Naive thymus-derived CD4-positive, alpha-beta T cell (primary cell): ENCODE measurements around the gene GORASP1. TPM values are rescaled to one million over a fixed set of nuclear protein-coding genes. Genes with fewer than 3 reads are reported as not detected.
A peak's percentile ranks its signal among the peaks of the same experiment; 100 is the strongest.

ENCODE experiments used
- ATAC-seq: fragments of 150-1000 bp; cut with Tn5 transposase; 2 replicates; pipeline ENCODE4 v1.10.0; 2021; ENCODE audit warnings: mild to moderate bottlenecking, moderate library complexity
- CTCF ChIA-PET: fragments of 350-600 bp; sonication (Branson Sonifier 250); formaldehyde crosslinking; loops from one replicate; lab custom pipeline; 2021; ENCODE audit warnings: antibody characterized with exemption; lab: Charles Lee
- POLR2A ChIA-PET: fragments of 350-600 bp; sonication (Branson Sonifier 250); formaldehyde crosslinking; loops from one replicate; lab custom pipeline; 2021; ENCODE audit warnings: antibody characterized with exemption, inconsistent platforms; lab: Charles Lee
- DNase-seq, 9 donors: peaks; one replicate each; pipeline versions ENCODE4 v3.0.0 to v3.0.0-alpha.2; 2020 to 2022; ENCODE audit warnings: mixed read lengths in 1 of 9
- H3K27ac ChIP-seq: one replicate; pipeline ENCODE4 v1.7.0; 2013; ENCODE audit warnings: mild to moderate bottlenecking, low read depth, low read length, moderate library complexity
- H3K27me3 ChIP-seq, 2 donors: one replicate each; pipeline ENCODE4 v1.7.0; 2013; ENCODE audit warnings: low read length in 2 of 2, mild to moderate bottlenecking in 2 of 2, moderate library complexity in 2 of 2; ENCODE audit not compliant: control insufficient read depth in 2 of 2, insufficient read depth in 2 of 2
- H3K36me3 ChIP-seq, 3 experiments: 1 replicate in 2 of 3; 2 replicates in 1 of 3; pipeline ENCODE4 v1.7.0; 2013; ENCODE audit warnings: low read length in 3 of 3, mild to moderate bottlenecking in 3 of 3, moderate library complexity in 1 of 3; ENCODE audit not compliant: insufficient read depth in 3 of 3, control insufficient read depth in 2 of 3
- H3K4me1 ChIP-seq, 2 donors: one replicate each; pipeline ENCODE4 v1.7.0; 2013; ENCODE audit warnings: low read length in 2 of 2, mild to moderate bottlenecking in 2 of 2, moderate library complexity in 1 of 2; ENCODE audit not compliant: control insufficient read depth in 2 of 2, insufficient read depth in 2 of 2
- H3K4me3 ChIP-seq: 2 replicates; pipeline ENCODE4 v1.7.0; 2013; ENCODE audit warnings: mild to moderate bottlenecking, low read length
- H3K9me3 ChIP-seq, 3 experiments: 1 replicate in 2 of 3; 2 replicates in 1 of 3; pipeline ENCODE4 v1.7.0; 2013; ENCODE audit warnings: low read length in 3 of 3; ENCODE audit not compliant: control insufficient read depth in 2 of 3
- H3K27ac Mint-ChIP-seq, 9 donors: one replicate each; pipeline ENCODE4 v1.8.0; 2020 to 2022; ENCODE audit warnings: mixed read lengths in 9 of 9, mild to moderate bottlenecking in 8 of 9, moderate library complexity in 5 of 9, inconsistent platforms in 2 of 9
- H3K27me3 Mint-ChIP-seq, 5 donors: one replicate each; pipeline ENCODE4 v1.8.0; 2021 to 2022; ENCODE audit warnings: mixed read lengths in 5 of 5, mild to moderate bottlenecking in 1 of 5
- H3K36me3 Mint-ChIP-seq, 5 donors: one replicate each; pipeline ENCODE4 v1.8.0; 2020 to 2022; ENCODE audit warnings: mixed read lengths in 5 of 5, mild to moderate bottlenecking in 3 of 5, inconsistent platforms in 1 of 5
- H3K4me1 Mint-ChIP-seq, 7 donors: one replicate each; pipeline ENCODE4 v1.8.0; 2020 to 2022; ENCODE audit warnings: mixed read lengths in 7 of 7, mild to moderate bottlenecking in 3 of 7, inconsistent platforms in 1 of 7
- H3K4me3 Mint-ChIP-seq, 10 donors: one replicate each; pipeline ENCODE4 v1.8.0; 2020 to 2022; ENCODE audit warnings: mild to moderate bottlenecking in 10 of 10, mixed read lengths in 10 of 10, moderate library complexity in 6 of 10, inconsistent platforms in 2 of 10
- H3K9me3 Mint-ChIP-seq, 11 donors: one replicate each; pipeline ENCODE4 v1.8.0; 2020 to 2022; ENCODE audit warnings: mixed read lengths in 11 of 11, mild to moderate bottlenecking in 4 of 11, inconsistent platforms in 1 of 11, moderate library complexity in 1 of 11
- intact Hi-C, 2 donors: fragments of 100-400 bp; cut with micrococcal nuclease; formaldehyde crosslinking; loops; one replicate each; pipeline ENCODE4 v1.15.1; 2023
- polyA plus RNA-seq, 2 donors: library from polyadenylated mRNA; unstranded; fragments of 300-500 nt; fragmentation: Illumina TruSeq; gene quantifications; one replicate each; pipeline ENCODE4 v1.2.3, GENCODE V29; 2021
- total RNA-seq, 6 experiments: library from RNA in 5 of 6; stranded (reverse) in 5 of 6; gene quantifications; 1 replicate in 5 of 6; 2 replicates in 1 of 6; pipeline ENCODE4 v1.2.3 and lab custom pipeline; 2021 to 2026

The GORASP1 gene
- total and polyA plus RNA-seq, 7 experiments from 2014 or later = 14.8 to 58.5 (median 43.5) TPM

DNA sequence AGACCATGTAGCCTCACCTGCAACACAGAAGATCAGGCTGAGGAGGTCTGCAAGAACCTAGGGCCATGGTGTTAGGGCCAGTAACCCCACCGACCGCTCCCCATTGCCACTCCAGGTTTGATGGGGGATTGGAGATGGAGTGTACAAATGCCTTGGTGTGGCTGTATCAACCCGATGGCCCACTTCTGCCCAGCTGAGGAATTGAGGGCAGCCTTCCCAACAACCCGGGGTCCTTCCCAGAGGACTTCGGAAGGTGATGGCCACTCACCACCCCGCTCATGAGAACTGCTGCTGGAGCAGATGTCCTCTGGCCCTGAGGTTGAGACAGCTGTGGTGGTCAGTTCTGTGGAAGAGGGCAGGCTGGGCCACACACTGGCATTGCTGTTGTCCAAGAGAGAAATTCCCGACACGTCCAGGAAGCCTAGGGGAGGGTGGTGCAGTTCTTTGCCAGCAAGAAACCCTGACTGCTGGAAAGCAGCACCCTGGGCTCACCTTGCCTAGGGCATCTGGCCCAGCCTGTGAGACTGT, 8.9 kb downstream of the GORASP1 start:
- intact Hi-C loops = no loop called here
- DNase-seq (no peak), ATAC-seq (no peak)
- no peak overlapping the region for H3K27ac ChIP-seq
- peaks cover 0 to 72% (median 10%) of the 10 kb centered on the region in 3 experiments for H3K36me3 ChIP-seq
- no peaks in the 10 kb centered on the region for H3K27me3 ChIP-seq
- ChIA-PET POLR2A (no interaction called here), CTCF (interaction anchor here (2.3 kb wide), 1 partner anchor 193 kb away, joined by 10 read pairs; no protein-coding TSS in a partner anchor)
- H3K9me3 ChIP-seq = no peaks in the 10 kb centered on the region
- no peaks in the 10 kb centered on the region for H3K27me3 Mint-ChIP-seq
- no peak overlapping the region for H3K4me3 ChIP-seq
- H3K27ac Mint-ChIP-seq = peak overlapping the region in 1 of 9 donors; percentile 52
- no peaks in the 10 kb centered on the region for H3K4me1 ChIP-seq
- H3K36me3 Mint-ChIP-seq = peaks cover 4 to 14% (median 8%) of the 10 kb centered on the region in 5 donors
- H3K4me1 Mint-ChIP-seq = peaks cover 11 to 24% (median 20%) of the 10 kb centered on the region in 7 donors
- no peak overlapping the region for H3K4me3 Mint-ChIP-seq
- H3K9me3 Mint-ChIP-seq = no peaks in the 10 kb centered on the region

DNA sequence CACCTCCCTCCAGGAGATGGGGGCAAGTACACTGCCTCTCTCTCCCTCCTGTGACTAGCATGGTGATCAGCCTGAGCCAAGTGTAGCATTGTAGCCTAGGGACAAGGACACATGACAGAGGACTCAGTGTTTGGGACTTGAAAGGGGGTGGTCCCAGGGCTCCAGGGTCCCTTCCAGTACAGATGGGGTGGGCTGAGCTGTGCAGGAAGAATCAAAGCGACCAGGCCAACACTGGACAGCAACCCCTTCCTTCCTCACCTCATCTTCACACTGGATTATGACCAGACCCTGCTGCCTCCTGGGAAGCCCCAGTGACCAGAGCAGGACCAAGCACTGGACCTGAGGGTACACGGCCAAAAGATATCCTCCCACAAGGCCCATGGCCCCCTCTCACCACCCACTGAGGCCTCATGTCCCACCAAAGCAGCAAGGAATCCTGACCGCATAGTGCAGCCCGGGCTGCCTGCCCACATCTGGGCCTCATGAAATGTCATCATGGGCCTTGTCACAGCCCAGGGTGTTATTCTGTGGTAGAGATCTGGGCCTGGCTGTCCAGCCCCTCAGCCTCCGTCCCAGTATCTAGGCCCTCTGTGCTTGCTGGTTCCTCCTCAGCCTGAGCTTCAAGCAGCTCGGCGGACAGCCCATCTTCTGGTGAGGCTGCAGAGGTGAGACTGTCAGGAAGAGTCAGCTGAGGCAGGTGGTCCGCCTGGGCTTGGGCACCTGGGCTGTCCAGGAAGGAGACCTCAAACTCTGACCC, 9.5 kb downstream of the GORASP1 start:
- peaks cover 4 to 14% (median 8%) of the 10 kb centered on the region in 5 donors for H3K36me3 Mint-ChIP-seq
- Histone ChIP-seq H3K9me3 (no peaks in the 10 kb centered on the region), H3K27me3 (no peaks in the 10 kb centered on the region), H3K27ac (no peak overlapping the region), H3K4me1 (no peaks in the 10 kb centered on the region), H3K4me3 (no peak overlapping the region), H3K36me3 (peaks cover 0 to 78% (median 10%) of the 10 kb centered on the region in 3 experiments)
- no peaks in the 10 kb centered on the region for H3K9me3 Mint-ChIP-seq
- intact Hi-C loops = no loop called here
- DNase-seq = no peak
- ATAC-seq = no peak
- CTCF ChIA-PET = interaction anchor here (2.3 kb wide), 1 partner anchor 194 kb away, joined by 10 read pairs; no protein-coding TSS in a partner anchor
- H3K27ac Mint-ChIP-seq = peak overlapping the region in 5 of 9 donors; percentile 19 to 73 (median 60)
- no peak overlapping the region for H3K4me3 Mint-ChIP-seq
- peaks cover 6 to 18% (median 13%) of the 10 kb centered on the region in 7 donors for H3K4me1 Mint-ChIP-seq
- H3K27me3 Mint-ChIP-seq = no peaks in the 10 kb centered on the region
- POLR2A ChIA-PET = no interaction called here

GRCh38 chr3:39096775-39097174, 10.7 kb downstream of the GORASP1 start:
- ATAC-seq (no peak), DNase-seq (no peak)
- peak overlapping the region in 6 of 9 donors; percentile 24 to 75 (median 44) for H3K27ac Mint-ChIP-seq
- ChIA-PET POLR2A (no interaction called here), CTCF (interaction anchor here (2.3 kb wide), 1 partner anchor 195 kb away, joined by 10 read pairs; no protein-coding TSS in a partner anchor)
- H3K4me1 ChIP-seq = no peaks in the 10 kb centered on the region
- H3K27ac ChIP-seq = no peak overlapping the region
- no peaks in the 10 kb centered on the region for H3K9me3 Mint-ChIP-seq
- H3K27me3 Mint-ChIP-seq = no peaks in the 10 kb centered on the region
- H3K36me3 Mint-ChIP-seq = peaks cover 4 to 18% (median 11%) of the 10 kb centered on the region in 5 donors
- no peak overlapping the region for H3K4me3 ChIP-seq
- H3K36me3 ChIP-seq = peaks cover 6 to 86% (median 10%) of the 10 kb centered on the region in 3 experiments
- H3K9me3 ChIP-seq = no peaks in the 10 kb centered on the region
- no peak overlapping the region for H3K4me3 Mint-ChIP-seq
- H3K27me3 ChIP-seq = no peaks in the 10 kb centered on the region
- peaks cover 0 to 9% (median 6%) of the 10 kb centered on the region in 7 donors for H3K4me1 Mint-ChIP-seq
- intact Hi-C loops = no loop called here

DNA sequence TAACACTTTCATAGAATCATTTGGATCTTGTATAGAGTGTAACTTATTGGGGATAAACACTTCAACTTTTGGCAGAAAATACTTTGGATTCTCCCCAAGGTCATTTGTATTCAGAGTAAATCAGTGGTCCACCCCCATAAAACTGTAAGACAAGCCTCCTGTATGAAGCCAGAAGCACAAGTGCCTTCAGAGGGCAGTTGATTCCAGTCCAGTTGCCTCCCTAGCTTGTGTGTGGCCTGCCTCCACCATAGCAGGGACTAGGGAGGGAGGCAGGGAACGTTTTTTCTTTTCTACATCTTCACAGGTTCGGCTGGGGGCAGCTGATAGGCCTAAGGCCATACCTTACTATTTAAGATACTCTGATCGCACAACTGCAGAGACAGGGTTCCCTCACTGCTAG, 11.6 kb downstream of the GORASP1 start:
- H3K4me3 Mint-ChIP-seq = no peak overlapping the region
- no peaks in the 10 kb centered on the region for H3K27me3 Mint-ChIP-seq
- Histone ChIP-seq H3K4me3 (no peak overlapping the region), H3K36me3 (peaks cover 10 to 88% (median 13%) of the 10 kb centered on the region in 3 experiments), H3K9me3 (no peaks in the 10 kb centered on the region), H3K27ac (no peak overlapping the region), H3K27me3 (no peaks in the 10 kb centered on the region), H3K4me1 (no peaks in the 10 kb centered on the region)
- ATAC-seq (no peak), DNase-seq (no peak)
- H3K36me3 Mint-ChIP-seq = peaks cover 4 to 18% (median 11%) of the 10 kb centered on the region in 5 donors
- POLR2A ChIA-PET = interaction anchor here (2.0 kb wide), 1 partner anchor 9 kb away, joined by 5 read pairs; no protein-coding TSS in a partner anchor
- CTCF ChIA-PET = interaction anchor here (0.7 kb wide), 1 partner anchor 41 kb away, joined by 3 read pairs; no protein-coding TSS in a partner anchor
- intact Hi-C loops = no loop called here
- H3K9me3 Mint-ChIP-seq = no peaks in the 10 kb centered on the region
- peaks cover 0 to 2% (median 0%) of the 10 kb centered on the region in 7 donors for H3K4me1 Mint-ChIP-seq
- peak overlapping the region in 2 of 9 donors; percentile 26 to 34 for H3K27ac Mint-ChIP-seq

GRCh38 chr3:39094851-39095677, 12.4 kb downstream of the GORASP1 start:
- Mint-ChIP-seq H3K4me1 (peaks cover 0 to 2% (median 0%) of the 10 kb centered on the region in 7 donors), H3K27ac (peak overlapping the region in 3 of 9 donors; percentile 16 to 59 (median 34)), H3K27me3 (no peaks in the 10 kb centered on the region), H3K36me3 (peaks cover 4 to 21% (median 16%) of the 10 kb centered on the region in 5 donors), H3K9me3 (no peaks in the 10 kb centered on the region), H3K4me3 (no peak overlapping the region)
- ChIA-PET CTCF (no interaction called here), POLR2A (interaction anchor here (2.0 kb wide), 1 partner anchor 10 kb away, joined by 5 read pairs; no protein-coding TSS in a partner anchor)
- intact Hi-C loops = no loop called here
- ATAC-seq = no peak
- no peak for DNase-seq
- Histone ChIP-seq H3K36me3 (peaks cover 10 to 85% (median 17%) of the 10 kb centered on the region in 3 experiments), H3K4me3 (no peak overlapping the region), H3K27me3 (no peaks in the 10 kb centered on the region), H3K4me1 (no peaks in the 10 kb centered on the region), H3K9me3 (no peaks in the 10 kb centered on the region), H3K27ac (no peak overlapping the region)

- peaks cover 0 to 4% (median 0%) of the 10 kb centered on the region in 7 donors for H3K4me1 Mint-ChIP-seq
- intact Hi-C loops = no loop called here
- POLR2A ChIA-PET = no interaction called here
- H3K27ac Mint-ChIP-seq = peak overlapping the region in 1 of 9 donors; percentile 6
- H3K27me3 Mint-ChIP-seq = no peaks in the 10 kb centered on the region
- Histone ChIP-seq H3K9me3 (no peaks in the 10 kb centered on the region), H3K4me3 (no peak overlapping the region), H3K36me3 (peaks cover 18 to 81% (median 24%) of the 10 kb centered on the region in 3 experiments), H3K27me3 (no peaks in the 10 kb centered on the region), H3K27ac (no peak overlapping the region), H3K4me1 (no peaks in the 10 kb centered on the region)
- H3K36me3 Mint-ChIP-seq = peaks cover 20 to 37% (median 22%) of the 10 kb centered on the region in 5 donors
- no peaks in the 10 kb centered on the region for H3K9me3 Mint-ChIP-seq
- H3K4me3 Mint-ChIP-seq = no peak overlapping the region
- CTCF ChIA-PET = no interaction called here
- no peak for DNase-seq
- no peak for ATAC-seq
Measured at GRCh38 chr3:39090922-39091321, 16.5 kb downstream of the GORASP1 start.
